NT2/D1 (cell line): ENCODE data around the gene NPAT.

ENCODE experiments used
- YY1 ChIP-seq: IDR thresholded peaks from 2 replicates; pipeline ENCODE4 v1.6.1; 2011; ENCODE audit not compliant: insufficient read length, insufficient read depth
- ZNF274 ChIP-seq: IDR thresholded peaks from 2 replicates; pipeline ENCODE4 v1.6.1; 2011; ENCODE audit warnings: mild to moderate bottlenecking, low read depth, low read length

DNA sequence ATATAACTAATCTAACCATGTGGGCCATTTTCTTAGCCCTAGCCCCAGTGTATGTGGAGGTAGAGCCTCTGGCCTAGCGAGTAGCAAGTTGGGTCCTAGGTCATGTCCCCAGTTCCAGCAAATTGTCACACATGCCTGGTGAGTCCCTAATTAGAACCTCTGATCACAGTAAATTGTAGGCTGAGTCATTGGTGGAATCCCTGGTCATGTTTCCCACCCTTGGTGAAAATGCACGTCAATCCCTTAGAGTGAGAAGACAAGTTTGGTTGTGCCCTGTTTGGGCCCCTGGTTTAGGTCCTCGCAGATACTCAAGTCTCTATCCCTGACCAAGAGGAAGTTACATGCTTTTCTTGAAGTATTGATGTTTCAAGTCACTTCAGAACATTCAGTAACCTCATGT lies 47.1 kb upstream of the NPAT start:
- TF ChIP-seq ZNF274 (no peak), YY1 (no peak)
